Activated gamma-delta T cell (primary cell): ENCODE results near the gene LEMD1.

Source experiments
- DNase-seq: peaks from one replicate; lab custom pipeline; 2025; lab: John Stamatoyannopoulos, UW

LEMD1 gene

GRCh38 chr1:205332015-205332791 lies 89.7 kb downstream of the LEMD1 start:
- DNase-seq, result no peak
